Left lung (tissue), 10 donors: ENCODE data around the gene RPL28. TPM values are rescaled to one million over a fixed set of nuclear protein-coding genes. Genes with fewer than 3 reads are reported as not detected.

Source experiments
- ATAC-seq: fragments of 200-7000 bp; cut with Tn5 transposase; one replicate; pipeline ENCODE4 v1.9.1; 2020; ENCODE audit warnings: moderate library complexity
- DNase-seq, 4 donors: peaks; one replicate each; pipeline ENCODE4 v3.0.0-alpha.2; 2013 to 2020
- H3K27ac ChIP-seq, 2 donors: fragments of 200-600 bp; sonication (generic) in 1 of 2; one replicate each; pipeline versions ENCODE4 v1.5.0 to v1.8.0; 2020 to 2021
- H3K27me3 ChIP-seq, 2 donors: fragments of 200-600 bp; sonication (generic) in 1 of 2; one replicate each; pipeline versions ENCODE4 v1.5.0 to v1.8.0; 2020 to 2021
- H3K36me3 ChIP-seq, 2 donors: fragments of 200-600 bp; sonication (generic) in 1 of 2; one replicate each; pipeline versions ENCODE4 v1.5.0 to v1.8.0; 2020 to 2021
- H3K4me1 ChIP-seq, 2 donors: fragments of 200-600 bp; one replicate each; pipeline ENCODE4 v1.8.0; 2021
- H3K4me3 ChIP-seq, 2 donors: fragments of 200-600 bp; sonication (generic) in 1 of 2; one replicate each; pipeline versions ENCODE4 v1.5.0 to v1.8.0; 2020 to 2021; ENCODE audit warnings: mild to moderate bottlenecking in 1 of 2
- H3K9me3 ChIP-seq, 2 donors: fragments of 200-600 bp; sonication (generic) in 1 of 2; one replicate each; pipeline versions ENCODE4 v1.5.0 to v1.8.0; 2020 to 2021
- CTCF ChIP-seq, 2 donors: fragments of 200-600 bp; sonication (generic) in 1 of 2; IDR thresholded peaks; one replicate each; pipeline versions ENCODE4 v1.5.0 to v1.8.0; 2021; ENCODE audit warnings: antibody characterized with exemption in 2 of 2
- intact Hi-C, 2 donors: fragments of 100-400 bp; cut with DNase I; formaldehyde crosslinking; loops; one replicate each; pipeline versions ENCODE4 v1.11.2 to v1.14.2; 2022
- polyA plus RNA-seq, 6 donors: library from polyadenylated mRNA; unstranded; fragments of 120-200 nt; gene quantifications; one replicate each; pipeline ENCODE4 v1.2.1, GENCODE V29; 2013; ENCODE audit not compliant: insufficient read length in 6 of 6
- total RNA-seq, 2 donors: library from RNA; stranded (reverse); fragmentation: NEBNext Ultra II Directional; extraction: Animal tissue kit (Norgen Biotek cat#: 25700); gene quantifications; one replicate each; pipeline ENCODE4 v1.2.1, GENCODE V29; 2021
- donor health status: DM: no; HTN: yes; CAD: no.
- donor health status: DM: no; HTN: no; CAD: no.

The RPL28 gene
- total and polyA plus RNA-seq, 8 donors: 1,216 to 1,774 (median 1,434) TPM

- Histone ChIP-seq H3K4me3 (no peak within 1 kb of the TSS), H3K9me3 (no peaks in the 10 kb centered on the region), H3K27ac (no peak within 1 kb of the TSS), H3K4me1 (peaks cover 0 to 13% of the 10 kb centered on the region in 2 donors), H3K27me3 (peaks cover 60 to 96% of the 10 kb centered on the region in 2 donors), H3K36me3 (no peaks in the 10 kb centered on the region)
- ATAC-seq: no peak
- no peak for TF ChIP-seq CTCF (IDR thresholded peaks at IDR 0.05)
- DNase-seq: no peak
- intact Hi-C loops: no loop called here
Observed at GRCh38 chr19:55443045-55443823, 57.5 kb downstream of the RPL28 start, which contains the start of gene SHISA7. Gene SHISA7, minus strand, starts transcription at chr19:55443300. Its CDS starts 437 bp downstream, at chr19:55442863.

- H3K4me1 ChIP-seq: peaks cover 0 to 13% of the 10 kb centered on the region in 2 donors
- no peak for DNase-seq
- intact Hi-C loops: no loop called here
- no peaks in the 10 kb centered on the region for H3K36me3 ChIP-seq
- no peak for ATAC-seq
- no peak overlapping the region for H3K27ac ChIP-seq
- peaks cover 55 to 89% of the 10 kb centered on the region in 2 donors for H3K27me3 ChIP-seq
- no peak overlapping the region for H3K4me3 ChIP-seq
- H3K9me3 ChIP-seq: no peaks in the 10 kb centered on the region
- TF ChIP-seq CTCF (IDR thresholded peaks at IDR 0.05): no peak
Observed at GRCh38 chr19:55443824-55444480, 58.2 kb downstream of the RPL28 start.

- intact Hi-C loops: no loop called here
- Histone ChIP-seq H3K27ac (no peak overlapping the region), H3K4me1 (peaks cover 0 to 13% of the 10 kb centered on the region in 2 donors), H3K36me3 (no peaks in the 10 kb centered on the region), H3K27me3 (peaks cover 52 to 88% of the 10 kb centered on the region in 2 donors), H3K4me3 (no peak overlapping the region), H3K9me3 (no peaks in the 10 kb centered on the region)
- no peak for TF ChIP-seq CTCF (IDR thresholded peaks at IDR 0.05)
- ATAC-seq (no peak), DNase-seq (no peak)
Observed at GRCh38 chr19:55444646-55445045, 58.9 kb downstream of the RPL28 start.

GRCh38 chr19:55446060-55446459 is 60.3 kb downstream of the RPL28 start:
- no peak for DNase-seq
- no peak for TF ChIP-seq CTCF (IDR thresholded peaks at IDR 0.05)
- Histone ChIP-seq H3K36me3 (no peaks in the 10 kb centered on the region), H3K27me3 (peaks cover 42 to 82% of the 10 kb centered on the region in 2 donors), H3K4me1 (peaks cover 0 to 5% of the 10 kb centered on the region in 2 donors), H3K9me3 (no peaks in the 10 kb centered on the region), H3K4me3 (no peak overlapping the region), H3K27ac (no peak overlapping the region)
- intact Hi-C loops: no loop called here
- ATAC-seq: no peak
